Upper lobe of left lung (tissue), 4 donors: Measurements from ENCODE around the gene TENM4.

Experiments
- CTCF ChIP-seq, 6 experiments: fragments of 450-650 bp in 4 of 6; fragments of 200-600 bp in 2 of 6; sonication (generic) in 2 of 6; IDR thresholded peaks; one replicate each; pipeline ENCODE4 v1.5.1; 2016 to 2019; ENCODE audit warnings: antibody characterized with exemption in 6 of 6
- POLR2A ChIP-seq, 4 donors: fragments of 450-650 bp; IDR thresholded peaks; one replicate each; pipeline ENCODE4 v1.5.1; 2016 to 2017; ENCODE audit warnings: antibody characterized with exemption in 4 of 4, mild to moderate bottlenecking in 2 of 4
- POLR2AphosphoS5 ChIP-seq, 2 donors: sonication (generic); formaldehyde crosslinking; IDR thresholded peaks; one replicate each; pipeline ENCODE4 v1.5.1; 2017; ENCODE audit warnings: antibody characterized with exemption in 2 of 2

GRCh38 chr11:79417069-79417920 lies 23.5 kb downstream of the TENM4 start:
- TF ChIP-seq POLR2A (IDR thresholded peaks at IDR 0.05) (no peak), CTCF (IDR thresholded peaks at IDR 0.05) (no peak), POLR2AphosphoS5 (IDR thresholded peaks at IDR 0.05) (no peak)
